Neuronal stem cell (in vitro differentiated cells): Measurements from ENCODE around the gene FEM1B.

ENCODE experiments used
- DNase-seq: peaks from one replicate; pipeline ENCODE4 v3.0.0-alpha.2; 2013; ENCODE audit warnings: low spot score
- H2AFZ ChIP-seq: one replicate; pipeline ENCODE4 v1.6.1; 2013; ENCODE audit warnings: mild to moderate bottlenecking, low read length, inconsistent platforms
- H2AK5ac ChIP-seq: 2 replicates; pipeline ENCODE4 v1.6.1; 2013; ENCODE audit warnings: low read depth, mild to moderate bottlenecking, inconsistent platforms, low read length, moderate library complexity, mixed read lengths
- H2BK120ac ChIP-seq: 2 replicates; pipeline ENCODE4 v1.6.1; 2013; ENCODE audit warnings: low read depth, mild to moderate bottlenecking, inconsistent platforms, low read length, moderate library complexity, mixed read lengths
- H2BK12ac ChIP-seq: one replicate; pipeline ENCODE4 v1.6.1; 2013; ENCODE audit warnings: low read length, inconsistent platforms
- H2BK15ac ChIP-seq: 2 replicates; pipeline ENCODE4 v1.6.1; 2013; ENCODE audit warnings: mild to moderate bottlenecking, low read length, inconsistent platforms, mixed read lengths
- H2BK5ac ChIP-seq: one replicate; pipeline ENCODE4 v1.6.1; 2013; ENCODE audit warnings: inconsistent platforms, mild to moderate bottlenecking, low read length, moderate library complexity
- H3K14ac ChIP-seq: one replicate; pipeline ENCODE4 v1.6.1; 2013; ENCODE audit warnings: low read length, inconsistent platforms
- H3K18ac ChIP-seq: 2 replicates; pipeline ENCODE4 v1.6.1; 2013; ENCODE audit warnings: low read length, inconsistent platforms
- H3K23ac ChIP-seq: 2 replicates; pipeline ENCODE4 v1.6.1; 2013; ENCODE audit warnings: low read depth, mild to moderate bottlenecking, mixed read lengths, low read length, inconsistent platforms; ENCODE audit not compliant: poor library complexity
- H3K27ac ChIP-seq: replicated peaks from 3 replicates; pipeline ENCODE4 v1.5.1; 2013; ENCODE audit warnings: low read length, inconsistent platforms
- H3K27me3 ChIP-seq, 3 experiments: 2 replicates each; pipeline ENCODE4 v1.6.1; 2013; ENCODE audit warnings: low read length in 3 of 3, mild to moderate bottlenecking in 2 of 3, inconsistent platforms in 1 of 3, low read depth in 1 of 3, mixed read lengths in 1 of 3, moderate library complexity in 1 of 3; ENCODE audit not compliant: control insufficient read depth in 3 of 3, insufficient read depth in 3 of 3
- H3K36me3 ChIP-seq, 2 donors: replicated peaks in 1 of 2; 2 replicates each; pipeline ENCODE4 v1.6.1; 2013; ENCODE audit warnings: low read length in 2 of 2; ENCODE audit not compliant: control insufficient read depth in 2 of 2, insufficient read depth in 2 of 2
- H3K4ac ChIP-seq: 2 replicates; pipeline ENCODE4 v1.6.1; 2013; ENCODE audit warnings: inconsistent platforms, mild to moderate bottlenecking, low read length, moderate library complexity
- H3K4me1 ChIP-seq, 2 donors: 1 replicate in 1 of 2; 2 replicates in 1 of 2; pipeline ENCODE4 v1.6.1; 2013; ENCODE audit warnings: low read length in 2 of 2, low read depth in 1 of 2; ENCODE audit not compliant: control insufficient read depth in 2 of 2, insufficient read depth in 1 of 2
- H3K4me2 ChIP-seq: one replicate; pipeline ENCODE4 v1.6.1; 2013; ENCODE audit warnings: mild to moderate bottlenecking, low read length, inconsistent platforms; ENCODE audit not compliant: insufficient read depth, poor library complexity, severe bottlenecking
- H3K4me3 ChIP-seq, 2 donors: 2 replicates each; pipeline ENCODE4 v1.5.1; 2013; ENCODE audit warnings: low read length in 2 of 2, mild to moderate bottlenecking in 2 of 2, inconsistent platforms in 1 of 2, moderate library complexity in 1 of 2
- H3K79me1 ChIP-seq: one replicate; pipeline ENCODE4 v1.6.1; 2013; ENCODE audit warnings: low read depth, mild to moderate bottlenecking, inconsistent platforms, low read length, moderate library complexity
- H3K9ac ChIP-seq: one replicate; pipeline ENCODE4 v1.6.1; 2013; ENCODE audit warnings: mild to moderate bottlenecking, low read depth, low read length, inconsistent platforms; ENCODE audit not compliant: poor library complexity
- H3K9me3 ChIP-seq, 2 donors: replicated peaks in 1 of 2; 2 replicates each; pipeline versions ENCODE3 to v1.6.1; 2013; ENCODE audit warnings: low read length in 2 of 2, mild to moderate bottlenecking in 2 of 2, inconsistent platforms in 1 of 2, low read depth in 1 of 2, mixed read lengths in 1 of 2, moderate library complexity in 1 of 2; ENCODE audit not compliant: control insufficient read depth in 2 of 2, insufficient read depth in 1 of 2
- H4K8ac ChIP-seq: one replicate; pipeline ENCODE4 v1.6.1; 2013; ENCODE audit warnings: low read depth, mild to moderate bottlenecking, inconsistent platforms, low read length, moderate library complexity
- H4K91ac ChIP-seq: one replicate; pipeline ENCODE4 v1.6.1; 2013; ENCODE audit warnings: low read length, low read depth, mild to moderate bottlenecking, inconsistent platforms; ENCODE audit not compliant: poor library complexity
- WGBS, 2 donors: extraction: QIAGEN DNeasy Blood & Tissue Kit; methylation state at CpG; one replicate each; pipeline ENCODE4 v1.1.7; 2013; ENCODE audit warnings: missing lambda C conversion rate in 2 of 2, mixed read lengths in 1 of 2; ENCODE audit not compliant: insufficient read length in 2 of 2, insufficient replicate concordance in 1 of 2; ENCODE audit errors: extremely low coverage in 2 of 2; 5-methylcytosine and 5-hydroxymethylcytosine counted together

FEM1B gene

DNA sequence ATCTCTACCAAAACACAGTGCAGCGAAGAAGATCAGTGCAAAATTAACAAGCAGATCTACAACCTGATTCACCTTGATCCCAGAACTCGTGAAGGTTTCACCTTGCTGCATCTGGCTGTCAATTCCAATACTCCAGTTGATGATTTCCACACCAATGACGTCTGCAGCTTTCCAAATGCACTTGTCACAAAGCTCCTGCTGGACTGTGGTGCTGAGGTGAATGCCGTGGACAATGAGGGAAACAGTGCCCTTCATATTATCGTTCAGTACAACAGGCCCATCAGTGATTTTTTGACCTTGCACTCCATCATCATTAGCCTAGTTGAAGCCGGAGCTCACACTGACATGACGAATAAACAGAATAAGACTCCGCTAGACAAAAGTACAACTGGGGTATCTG is 13.2 kb downstream of the FEM1B start:
- Histone ChIP-seq H2BK12ac (no peak overlapping the region), H2AK5ac (no peak overlapping the region), H3K27ac (no peak overlapping the region), H3K9ac (no peak overlapping the region), H4K8ac (no peak overlapping the region), H3K14ac (no peak overlapping the region), H4K91ac (no peak overlapping the region), H3K27me3 (no peaks in the 10 kb centered on the region), H2BK15ac (no peak overlapping the region), H3K36me3 (peaks cover 15 to 71% of the 10 kb centered on the region in 2 donors), H3K4ac (no peak overlapping the region), H2AFZ (no peak overlapping the region), H3K9me3 (no peaks in the 10 kb centered on the region), H3K4me2 (no peak overlapping the region), H3K4me3 (no peak overlapping the region), H3K18ac (no peak overlapping the region), H3K79me1 (peaks cover 4% of the 10 kb centered on the region), H3K23ac (no peak overlapping the region), H3K4me1 (no peaks in the 10 kb centered on the region), H2BK120ac (no peak overlapping the region), H2BK5ac (no peak overlapping the region)
- WGBS, 2 donors: no CpG with 5 or more reads among the region's 8 CpGs
- DNase-seq: no peak

DNA sequence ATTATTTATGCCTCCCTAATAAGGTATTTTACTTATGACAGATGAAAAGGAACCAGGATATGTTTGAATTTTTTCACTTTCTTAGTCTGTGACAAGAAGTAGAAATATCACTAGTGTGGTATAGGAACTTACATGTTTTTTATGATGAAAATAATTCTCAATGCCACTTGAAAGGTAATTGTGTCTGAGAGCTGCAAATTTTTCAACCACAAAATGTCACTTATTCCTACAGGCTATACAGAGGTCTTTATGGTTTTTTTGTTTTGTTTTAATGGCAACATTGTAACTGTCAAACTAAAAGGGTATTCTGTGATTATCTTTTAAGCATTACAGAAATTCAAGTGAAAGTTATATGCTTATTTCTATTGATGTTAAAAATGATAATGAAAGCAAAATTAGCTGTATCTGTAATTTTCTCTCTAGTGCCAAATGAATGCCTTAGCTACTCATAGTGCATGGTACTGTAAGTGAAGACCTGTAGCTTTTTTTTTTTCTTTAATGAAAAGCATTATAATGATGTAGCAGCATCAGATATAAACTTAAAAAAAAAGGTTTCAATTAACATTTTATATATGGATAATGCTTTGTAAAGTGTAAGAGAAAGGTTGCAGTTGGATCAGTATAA is 14.7 kb downstream of the FEM1B start:
- Histone ChIP-seq H3K18ac (no peak overlapping the region), H2BK12ac (no peak overlapping the region), H3K9me3 (no peaks in the 10 kb centered on the region), H3K27ac (no peak overlapping the region), H4K8ac (no peak overlapping the region), H4K91ac (no peak overlapping the region), H3K4me2 (no peak overlapping the region), H3K4ac (no peak overlapping the region), H3K27me3 (no peaks in the 10 kb centered on the region), H3K9ac (no peak overlapping the region), H3K4me3 (no peak overlapping the region), H3K36me3 (peaks cover 15 to 61% of the 10 kb centered on the region in 2 donors), H2BK15ac (no peak overlapping the region), H2BK5ac (no peak overlapping the region), H3K23ac (no peak overlapping the region), H2AK5ac (no peak overlapping the region), H2BK120ac (no peak overlapping the region), H3K4me1 (no peaks in the 10 kb centered on the region), H3K79me1 (peaks cover 4% of the 10 kb centered on the region), H3K14ac (no peak overlapping the region), H2AFZ (no peak overlapping the region)
- no peak for DNase-seq

DNA sequence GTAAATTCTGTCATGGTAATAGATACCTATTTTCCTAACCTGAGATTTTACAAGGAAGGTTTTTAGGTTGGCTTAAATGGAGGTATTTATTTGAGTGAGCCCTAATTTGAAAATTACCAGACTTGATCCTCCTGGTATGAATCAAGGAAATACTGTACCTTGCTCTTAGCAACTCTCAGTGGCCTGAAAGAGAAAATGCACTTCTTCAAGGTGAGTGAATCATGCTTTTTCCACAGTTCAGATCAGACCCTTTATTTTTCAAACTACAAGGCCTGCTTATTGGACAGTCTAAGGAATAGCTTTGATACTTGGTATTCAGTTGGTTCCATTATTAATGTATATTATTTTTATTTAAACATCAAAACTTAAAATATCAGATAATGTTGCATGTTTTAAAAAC is 15.4 kb downstream of the FEM1B start:
- no peak overlapping the region for H2AFZ ChIP-seq
- H3K9me3 ChIP-seq: no peaks in the 10 kb centered on the region
- no peak overlapping the region for H3K9ac ChIP-seq
- peaks cover 15 to 54% of the 10 kb centered on the region in 2 donors for H3K36me3 ChIP-seq
- H3K14ac ChIP-seq: no peak overlapping the region
- no peak overlapping the region for H3K18ac ChIP-seq
- H3K4me1 ChIP-seq: no peaks in the 10 kb centered on the region
- H4K91ac ChIP-seq: no peak overlapping the region
- H3K4ac ChIP-seq: no peak overlapping the region
- no peak overlapping the region for H2AK5ac ChIP-seq
- H3K79me1 ChIP-seq: peaks cover 4% of the 10 kb centered on the region
- no peak overlapping the region for H3K4me2 ChIP-seq
- no peak overlapping the region for H2BK15ac ChIP-seq
- no peak overlapping the region for H3K27ac ChIP-seq
- H2BK12ac ChIP-seq: no peak overlapping the region
- no peak for DNase-seq
- H2BK5ac ChIP-seq: no peak overlapping the region
- H4K8ac ChIP-seq: no peak overlapping the region
- H2BK120ac ChIP-seq: no peak overlapping the region
- no peak overlapping the region for H3K23ac ChIP-seq
- no peaks in the 10 kb centered on the region for H3K27me3 ChIP-seq
- H3K4me3 ChIP-seq: no peak overlapping the region

DNA sequence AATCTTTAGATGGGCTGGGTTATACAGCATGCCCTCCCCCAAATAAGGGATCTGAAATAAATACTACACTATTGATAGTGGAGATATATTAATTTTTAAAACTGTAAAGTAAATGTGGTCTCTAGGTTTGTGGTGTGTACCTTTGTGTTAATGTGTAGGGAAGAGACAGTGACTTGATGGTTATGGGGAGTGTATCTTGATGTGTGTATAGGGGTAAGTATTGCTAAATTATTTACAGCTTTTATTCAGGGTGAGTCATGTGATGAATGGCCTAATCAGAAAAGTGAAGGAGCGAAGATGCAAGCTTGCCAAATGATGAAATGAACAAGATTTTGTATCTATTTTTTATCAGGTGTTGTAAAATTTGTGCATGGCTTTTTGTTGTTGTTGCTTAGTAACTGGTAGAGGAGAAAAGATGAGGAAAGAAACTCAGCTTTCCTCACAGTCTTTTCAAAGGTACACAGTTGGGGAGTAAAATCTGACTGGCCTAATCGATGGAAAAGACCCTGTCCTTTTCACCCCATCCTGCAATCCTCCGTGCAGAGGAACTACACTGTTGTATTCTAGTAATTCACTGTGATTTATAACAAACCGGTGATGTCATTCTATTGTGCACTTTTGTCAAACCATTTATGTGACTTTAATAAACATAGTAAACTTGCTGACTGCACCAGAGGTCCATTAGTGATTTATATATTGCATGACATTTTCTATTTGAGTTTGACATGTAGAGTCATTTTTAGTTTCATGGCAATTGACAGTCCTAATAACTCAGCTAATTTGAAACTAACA is 17.7 kb downstream of the FEM1B start:
- no peaks in the 10 kb centered on the region for H3K9me3 ChIP-seq
- peaks cover 6 to 35% of the 10 kb centered on the region in 2 donors for H3K36me3 ChIP-seq
- H3K79me1 ChIP-seq: no peaks in the 10 kb centered on the region
- no peak overlapping the region for H2BK5ac ChIP-seq
- no peak overlapping the region for H4K91ac ChIP-seq
- H3K18ac ChIP-seq: no peak overlapping the region
- H3K27ac ChIP-seq: no peak overlapping the region
- H2AFZ ChIP-seq: no peak overlapping the region
- H3K4me2 ChIP-seq: no peak overlapping the region
- no peak overlapping the region for H3K4me3 ChIP-seq
- H3K4ac ChIP-seq: no peak overlapping the region
- DNase-seq: no peak
- WGBS, 2 donors: no CpG with 5 or more reads among the region's 4 CpGs
- H3K23ac ChIP-seq: no peak overlapping the region
- no peaks in the 10 kb centered on the region for H3K4me1 ChIP-seq
- no peak overlapping the region for H3K14ac ChIP-seq
- no peak overlapping the region for H4K8ac ChIP-seq
- no peak overlapping the region for H2AK5ac ChIP-seq
- no peaks in the 10 kb centered on the region for H3K27me3 ChIP-seq
- H2BK120ac ChIP-seq: no peak overlapping the region
- no peak overlapping the region for H3K9ac ChIP-seq
- H2BK12ac ChIP-seq: no peak overlapping the region
- H2BK15ac ChIP-seq: no peak overlapping the region
